GM19438 (cell line): ENCODE results near the gene CES1.
"Not testable (repeated sequence)": the region's sequence is repeated elsewhere in the genome, so short reads cannot be mapped to it uniquely, and the experiment has no call there.

Experiments
- ATAC-seq: cut with Tn5 transposase; IDR thresholded peaks from one replicate; pipeline ENCODE4 v1.9.1; 2021; ENCODE audit warnings: low read depth; ENCODE audit not compliant: unreplicated experiment

The CES1 gene

GRCh38 chr16:55832425-55832772, 497 bp downstream of the CES1 start:
- no peak for ATAC-seq

GRCh38 chr16:55830658-55831294, 2.1 kb downstream of the CES1 start:
- ATAC-seq = no peak

GRCh38 chr16:55829232-55829631, 3.7 kb downstream of the CES1 start:
- not testable (repeated sequence) for ATAC-seq

- ATAC-seq = no peak
Observed at GRCh38 chr16:55828680-55829079, 4.2 kb downstream of the CES1 start.

- ATAC-seq = no peak
Observed at GRCh38 chr16:55825115-55825728, 7.7 kb downstream of the CES1 start.

- ATAC-seq = no peak
Observed at GRCh38 chr16:55824473-55825000, 8.4 kb downstream of the CES1 start.

GRCh38 chr16:55822280-55822810, 10.6 kb downstream of the CES1 start:
- ATAC-seq = no peak

GRCh38 chr16:55821210-55821609, 11.7 kb downstream of the CES1 start:
- ATAC-seq = no peak

GRCh38 chr16:55820615-55821014, 12.3 kb downstream of the CES1 start:
- no peak for ATAC-seq

- ATAC-seq = no peak
Observed at GRCh38 chr16:55817236-55817912, 15.5 kb downstream of the CES1 start.

- ATAC-seq = not testable (repeated sequence)
Observed at GRCh38 chr16:55816222-55816621, 16.7 kb downstream of the CES1 start.

GRCh38 chr16:55815320-55815719, 17.6 kb downstream of the CES1 start:
- ATAC-seq = no peak

GRCh38 chr16:55814174-55814573, 18.7 kb downstream of the CES1 start:
- ATAC-seq = not testable (repeated sequence)

- not testable (repeated sequence) for ATAC-seq
Observed at GRCh38 chr16:55813730-55814129, 19.2 kb downstream of the CES1 start.

- no peak for ATAC-seq
Observed at GRCh38 chr16:55812951-55813350, 19.9 kb downstream of the CES1 start.

GRCh38 chr16:55811811-55812210, 21.1 kb downstream of the CES1 start:
- no peak for ATAC-seq

GRCh38 chr16:55810451-55810961, 22.4 kb downstream of the CES1 start:
- ATAC-seq = no peak

GRCh38 chr16:55809851-55810250, 23.0 kb downstream of the CES1 start:
- ATAC-seq = no peak

GRCh38 chr16:55809386-55809785, 23.5 kb downstream of the CES1 start:
- ATAC-seq = no peak

- not testable (repeated sequence) for ATAC-seq
Observed at GRCh38 chr16:55808286-55808685, 24.6 kb downstream of the CES1 start.

GRCh38 chr16:55805104-55805503, 27.8 kb downstream of the CES1 start:
- not testable (repeated sequence) for ATAC-seq
